HL-60 (cell line): ENCODE measurements around the gene MAP4K5.

Source experiments
- CTCF ChIP-seq: IDR thresholded peaks from one replicate; pipeline ENCODE4 v1.5.1; 2011; ENCODE audit warnings: low read length, control low read depth, inconsistent platforms; ENCODE audit not compliant: insufficient read depth
- POLR2AphosphoS5 ChIP-seq: IDR thresholded peaks from 2 replicates; pipeline ENCODE4 v1.6.1; 2012; ENCODE audit warnings: low read depth
- REST ChIP-seq: IDR thresholded peaks from 2 replicates; pipeline ENCODE4 v1.6.1; 2012; ENCODE audit warnings: low read depth; ENCODE audit not compliant: insufficient replicate concordance
- SPI1 ChIP-seq: IDR thresholded peaks from 2 replicates; pipeline ENCODE4 v1.6.1; 2012; ENCODE audit warnings: low read depth, mild to moderate bottlenecking, borderline replicate concordance

- TF ChIP-seq CTCF (no peak), POLR2AphosphoS5 (no peak), SPI1 (no peak), REST (no peak)
Observed at GRCh38 chr14:50375760-50376159, 156.6 kb downstream of the MAP4K5 start.
